Measurements from ENCODE around the gene CHST3.
"Not testable (repeated sequence)": the region's sequence is repeated elsewhere in the genome, so short reads cannot be mapped to it uniquely, and the experiment has no call there.

DNA sequence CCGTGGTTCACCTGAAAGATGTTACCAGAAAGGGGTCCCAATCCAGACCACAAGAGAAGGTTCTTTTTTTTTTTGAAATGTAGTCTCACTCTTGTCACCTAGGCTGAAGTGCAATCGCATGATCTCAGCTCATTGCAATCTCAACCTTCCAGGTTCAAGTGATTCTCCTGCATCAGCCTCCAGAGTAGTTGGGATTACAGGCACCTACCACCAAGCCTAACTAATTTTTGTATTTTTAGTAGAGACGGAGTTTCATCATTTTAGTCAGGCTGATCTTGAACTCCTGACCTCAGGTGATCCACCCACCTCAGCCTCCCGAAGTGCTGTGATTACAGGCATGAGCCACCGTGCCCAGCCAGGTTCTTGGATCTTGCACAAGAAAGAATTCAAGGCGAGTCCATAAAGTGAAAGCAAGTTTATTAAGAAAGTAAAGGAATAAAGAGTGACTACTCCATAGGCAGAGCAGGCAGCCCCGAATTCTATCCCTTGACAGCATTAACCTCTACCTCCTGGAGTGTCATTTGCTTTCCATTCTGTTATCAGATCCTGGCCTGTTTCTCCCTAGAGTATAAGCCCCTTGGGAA lies 44.1 kb upstream of the CHST3 start:
- TF ChIP-seq, protein P1, sequence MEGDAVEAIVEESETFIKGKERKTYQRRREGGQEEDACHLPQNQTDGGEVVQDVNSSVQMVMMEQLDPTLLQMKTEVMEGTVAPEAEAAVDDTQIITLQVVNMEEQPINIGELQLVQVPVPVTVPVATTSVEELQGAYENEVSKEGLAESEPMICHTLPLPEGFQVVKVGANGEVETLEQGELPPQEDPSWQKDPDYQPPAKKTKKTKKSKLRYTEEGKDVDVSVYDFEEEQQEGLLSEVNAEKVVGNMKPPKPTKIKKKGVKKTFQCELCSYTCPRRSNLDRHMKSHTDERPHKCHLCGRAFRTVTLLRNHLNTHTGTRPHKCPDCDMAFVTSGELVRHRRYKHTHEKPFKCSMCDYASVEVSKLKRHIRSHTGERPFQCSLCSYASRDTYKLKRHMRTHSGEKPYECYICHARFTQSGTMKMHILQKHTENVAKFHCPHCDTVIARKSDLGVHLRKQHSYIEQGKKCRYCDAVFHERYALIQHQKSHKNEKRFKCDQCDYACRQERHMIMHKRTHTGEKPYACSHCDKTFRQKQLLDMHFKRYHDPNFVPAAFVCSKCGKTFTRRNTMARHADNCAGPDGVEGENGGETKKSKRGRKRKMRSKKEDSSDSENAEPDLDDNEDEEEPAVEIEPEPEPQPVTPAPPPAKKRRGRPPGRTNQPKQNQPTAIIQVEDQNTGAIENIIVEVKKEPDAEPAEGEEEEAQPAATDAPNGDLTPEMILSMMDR (optimal IDR thresholded peaks at IDR 0.05 in 1 of 3, IDR thresholded peaks at IDR 0.05 in 1 of 3, conservative IDR thresholded peaks at IDR 0.05 in 1 of 3; ENCODE audit: extremely low read depth in 1 of 3, insufficient read depth in 2 of 3, low read length in 3 of 3): not testable (repeated sequence)
- not testable (repeated sequence) for TF ChIP-seq EZH2 (IDR thresholded peaks at IDR 0.05; ENCODE audit: low read length)

Data from keratinocyte (primary cell).